Vein endothelial cell (primary cell): ENCODE data around the gene IDH3G. TPM values are rescaled to one million over a fixed set of nuclear protein-coding genes. Genes with fewer than 3 reads are reported as not detected.

ENCODE experiments used
- total RNA-seq: library from RNA; depleted of rRNA; stranded (reverse); fragments of >200 nt; gene quantifications from 2 replicates; pipeline ENCODE4 v1.2.3, GENCODE V29; 2012

The IDH3G gene
- total RNA-seq: 53.2 and 57.8 TPM in 2 replicates

DNA sequence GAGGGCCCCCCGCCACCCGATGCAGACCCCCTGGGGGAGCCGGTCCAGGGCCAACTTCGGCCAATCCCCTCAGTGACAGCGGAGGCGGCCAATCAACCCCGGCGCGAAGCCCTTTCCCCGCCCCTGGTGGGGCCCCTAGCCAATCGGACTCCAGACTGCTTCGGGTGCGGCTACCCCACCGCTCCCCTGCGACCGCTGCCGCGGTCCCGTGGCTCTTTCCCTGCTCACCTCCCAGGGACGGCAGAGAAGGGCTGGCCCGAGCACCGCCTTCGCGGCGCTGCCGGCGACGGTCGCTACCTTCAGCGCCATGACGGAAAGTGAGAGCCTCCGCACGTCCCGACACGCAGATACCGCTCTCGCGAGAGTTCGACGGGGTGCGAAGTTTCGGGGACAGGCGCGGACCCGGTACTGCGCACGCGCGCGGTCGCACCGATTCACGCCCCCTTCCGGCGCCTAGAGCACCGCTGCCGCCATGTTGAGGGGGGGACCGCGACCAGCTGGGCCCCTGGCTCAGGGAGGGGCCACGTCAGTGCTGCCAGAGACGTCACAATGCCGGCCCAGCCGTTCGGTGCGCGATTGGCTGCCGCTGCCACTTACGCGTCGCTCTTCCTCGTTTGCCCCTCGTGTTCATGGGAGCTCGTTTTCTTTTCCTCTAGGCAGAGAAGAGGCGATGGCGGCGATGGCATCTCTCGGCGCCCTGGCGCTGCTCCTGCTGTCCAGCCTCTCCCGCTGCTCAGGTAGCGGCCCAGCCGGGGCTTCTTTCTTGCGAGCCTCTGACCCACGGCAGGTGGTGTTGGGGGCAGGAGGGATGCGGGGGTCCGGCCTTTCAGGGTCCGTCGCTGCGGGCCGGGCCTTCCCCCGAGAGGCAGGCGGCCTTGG lies at the start of gene IDH3G, which contains the start of gene SSR4:
Gene IDH3G (minus strand): TSS at position 358 of the 879 bp plus-strand sequence. CDS start 49 bp downstream, at position 309.
Gene SSR4 (plus strand): TSS at position 651 of the 879 bp plus-strand sequence. CDS start 20 bp downstream, at position 671.

DNA sequence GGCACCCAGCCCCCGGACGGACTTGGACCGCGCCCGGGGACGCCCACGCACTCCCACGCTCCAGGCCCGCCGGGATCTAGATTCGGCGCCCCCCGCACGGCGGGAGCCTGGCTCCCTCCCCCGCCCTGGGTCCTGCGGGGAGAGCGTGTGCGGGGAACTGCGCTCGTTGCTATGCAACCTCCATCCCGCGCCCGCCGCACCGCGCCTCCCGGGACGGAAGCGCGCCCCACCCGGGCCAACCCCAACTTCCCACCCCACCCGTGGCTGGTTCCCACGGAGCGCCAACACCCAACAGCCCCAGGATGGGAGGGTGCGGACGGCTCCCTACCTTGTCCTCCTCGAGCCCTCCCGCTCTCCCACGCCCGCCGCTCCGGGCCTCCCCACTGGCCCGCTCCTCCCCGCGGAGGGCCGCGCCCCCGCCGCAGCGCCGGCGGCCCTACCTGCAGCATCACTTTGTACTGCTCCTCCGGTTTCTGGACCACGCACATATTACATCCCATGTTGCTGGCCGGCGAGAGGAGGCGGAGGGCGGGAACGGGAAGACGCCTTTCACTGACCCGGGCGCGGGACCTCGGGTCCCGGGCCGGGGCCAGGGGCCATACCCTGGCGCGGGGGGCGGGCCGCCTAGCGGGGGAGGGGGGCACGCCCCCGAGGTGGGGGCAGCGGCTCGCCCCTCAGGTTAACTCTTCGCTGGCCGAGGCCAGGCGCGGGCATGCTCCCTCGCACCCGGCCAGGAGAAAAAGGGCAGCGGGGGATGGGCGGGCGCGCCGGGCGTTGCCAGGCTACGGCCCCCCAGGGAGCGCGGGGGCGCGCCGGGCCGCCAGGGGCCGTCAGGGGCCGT lies 35.8 kb upstream of the IDH3G start, which contains the start of gene PDZD4:
Gene PDZD4 (minus strand): TSS at position 746 of the 841 bp plus-strand sequence. CDS start 246 bp downstream, at position 500.

DNA sequence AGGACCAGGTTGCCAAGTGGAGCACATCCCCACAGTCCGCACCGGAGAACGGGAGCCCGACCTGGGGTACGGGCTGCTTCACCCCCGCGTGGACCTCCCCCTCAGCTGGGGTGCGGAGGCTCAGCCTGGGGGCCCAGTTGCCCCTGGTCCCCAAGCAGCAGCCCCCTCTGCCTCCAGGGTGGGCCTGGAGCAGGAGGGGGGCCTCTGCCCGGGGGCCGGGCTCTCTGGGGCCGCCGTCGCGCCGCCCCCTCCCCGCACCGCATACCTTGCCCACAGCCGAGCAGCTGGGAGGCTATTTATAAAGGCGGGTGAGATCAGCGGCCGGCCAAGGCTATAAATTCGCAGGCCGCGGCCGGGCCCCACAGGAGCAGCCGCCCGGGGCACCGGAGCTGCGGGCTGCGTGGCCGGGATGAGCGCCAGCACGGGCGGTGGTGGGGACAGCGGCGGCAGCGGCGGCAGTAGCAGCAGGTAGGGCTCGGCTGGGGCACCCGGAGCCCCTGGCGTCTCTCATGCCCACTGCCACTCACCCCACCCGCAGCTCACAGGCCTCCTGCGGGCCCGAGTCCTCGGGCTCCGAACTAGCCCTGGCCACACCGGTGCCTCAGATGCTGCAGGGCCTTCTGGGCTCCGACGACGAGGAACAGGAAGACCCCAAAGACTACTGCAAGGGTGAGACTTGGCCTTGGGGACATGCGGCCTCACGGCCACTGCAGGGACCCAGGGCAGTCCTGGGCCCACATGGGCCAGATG lies 13.3 kb downstream of the IDH3G start, which contains the start of gene SRPK3:
Gene SRPK3 (plus strand): TSS at position 364 of the 750 bp plus-strand sequence. CDS start 46 bp downstream, at position 410.

DNA sequence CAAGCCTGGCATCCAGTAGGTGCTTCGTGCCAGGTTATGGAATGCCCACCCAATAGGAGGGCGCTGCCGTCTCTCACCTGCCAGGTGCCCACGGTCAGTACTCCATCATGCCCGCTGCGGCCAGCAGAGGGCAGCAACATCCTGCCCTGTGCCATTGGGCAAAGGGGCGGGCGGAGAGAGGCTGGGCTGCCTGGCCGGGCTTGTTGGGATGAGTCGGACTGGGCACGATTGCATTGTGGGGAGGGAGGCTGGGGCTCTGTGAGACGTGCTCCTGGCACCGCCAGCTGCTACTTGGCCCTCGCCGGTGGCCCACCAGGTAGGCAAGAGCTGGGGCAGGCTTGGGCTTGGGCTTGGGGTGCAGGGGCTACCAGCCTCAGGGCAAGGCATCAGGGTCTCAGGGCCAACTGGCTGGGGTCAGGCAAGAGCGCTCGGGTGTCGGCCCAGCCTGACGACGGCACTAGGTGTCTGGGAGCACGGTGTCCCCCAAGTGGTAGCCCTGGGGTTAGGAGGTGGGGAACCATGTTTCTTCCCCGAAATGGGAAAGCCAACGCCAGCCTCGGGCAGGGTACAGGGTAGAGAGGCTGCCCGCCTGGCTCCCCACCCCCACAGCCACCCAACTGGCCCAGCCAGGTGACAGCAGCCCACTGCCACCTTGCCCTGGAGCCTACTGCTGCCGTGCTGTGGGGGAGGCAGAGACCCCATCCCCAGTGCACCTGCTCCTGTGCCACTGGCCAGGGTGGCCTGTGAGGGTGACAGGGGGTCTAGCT lies 30.0 kb downstream of the IDH3G start, which contains the start of gene PLXNB3:
Gene PLXNB3 (plus strand): TSS at position 261 of the 767 bp plus-strand sequence. CDS start 1,287 bp downstream, outside the sequence.

Other genes with a start within 250 kb of the IDH3G start
- gene CCNQ, start 195.2 kb downstream of the IDH3G start, total RNA-seq: 34.7 and 38.2 TPM in 2 replicates
- 0.19 and 0.33 TPM in 2 replicates for gene DUSP9, start 147.2 kb downstream of the IDH3G start, total RNA-seq
- gene PNCK, start 120.6 kb downstream of the IDH3G start, total RNA-seq: not detected in 2 replicates
- 12.4 and 24.2 TPM in 2 replicates for gene SLC6A8, start 106.4 kb downstream of the IDH3G start, total RNA-seq
- 245 and 312 TPM in 2 replicates for gene BCAP31, start 70.0 kb downstream of the IDH3G start, total RNA-seq
- 13.8 and 18.3 TPM in 2 replicates for gene ABCD1, start 69.5 kb downstream of the IDH3G start, total RNA-seq
- gene PLXNB3, start 30.1 kb downstream of the IDH3G start, total RNA-seq: 11.0 and 11.4 TPM in 2 replicates
- not detected in 2 replicates for gene SRPK3, start 13.3 kb downstream of the IDH3G start, total RNA-seq
- gene SSR4, start 293 bp upstream of the IDH3G start, total RNA-seq: 177 and 318 TPM in 2 replicates
- 0.29 and 0.33 TPM in 2 replicates for gene PDZD4, start 36.2 kb upstream of the IDH3G start, total RNA-seq
- gene L1CAM, start 91.8 kb upstream of the IDH3G start, total RNA-seq: under 0.01 and 0.19 TPM in 2 replicates
- gene AVPR2, start 110.3 kb upstream of the IDH3G start, total RNA-seq: not detected in 2 replicates
- gene ARHGAP4, start 131.9 kb upstream of the IDH3G start, total RNA-seq: 5.3 and 20.6 TPM in 2 replicates
- gene NAA10, start 140.7 kb upstream of the IDH3G start, total RNA-seq: 84.9 and 138 TPM in 2 replicates
- 9.8 and 10.0 TPM in 2 replicates for gene RENBP, start 150.3 kb upstream of the IDH3G start, total RNA-seq
- gene HCFC1, start 177.4 kb upstream of the IDH3G start, total RNA-seq: 52.6 and 58.8 TPM in 2 replicates
- 1.9 and 8.2 TPM in 2 replicates for gene TMEM187, start 178.4 kb upstream of the IDH3G start, total RNA-seq
- 78.5 and 94.4 TPM in 2 replicates for gene IRAK1, start 225.5 kb upstream of the IDH3G start, total RNA-seq